Measurements from ENCODE around the gene ANO7.
A peak's percentile ranks its signal among the peaks of the same experiment; 100 is the strongest.

The ANO7 gene

DNA sequence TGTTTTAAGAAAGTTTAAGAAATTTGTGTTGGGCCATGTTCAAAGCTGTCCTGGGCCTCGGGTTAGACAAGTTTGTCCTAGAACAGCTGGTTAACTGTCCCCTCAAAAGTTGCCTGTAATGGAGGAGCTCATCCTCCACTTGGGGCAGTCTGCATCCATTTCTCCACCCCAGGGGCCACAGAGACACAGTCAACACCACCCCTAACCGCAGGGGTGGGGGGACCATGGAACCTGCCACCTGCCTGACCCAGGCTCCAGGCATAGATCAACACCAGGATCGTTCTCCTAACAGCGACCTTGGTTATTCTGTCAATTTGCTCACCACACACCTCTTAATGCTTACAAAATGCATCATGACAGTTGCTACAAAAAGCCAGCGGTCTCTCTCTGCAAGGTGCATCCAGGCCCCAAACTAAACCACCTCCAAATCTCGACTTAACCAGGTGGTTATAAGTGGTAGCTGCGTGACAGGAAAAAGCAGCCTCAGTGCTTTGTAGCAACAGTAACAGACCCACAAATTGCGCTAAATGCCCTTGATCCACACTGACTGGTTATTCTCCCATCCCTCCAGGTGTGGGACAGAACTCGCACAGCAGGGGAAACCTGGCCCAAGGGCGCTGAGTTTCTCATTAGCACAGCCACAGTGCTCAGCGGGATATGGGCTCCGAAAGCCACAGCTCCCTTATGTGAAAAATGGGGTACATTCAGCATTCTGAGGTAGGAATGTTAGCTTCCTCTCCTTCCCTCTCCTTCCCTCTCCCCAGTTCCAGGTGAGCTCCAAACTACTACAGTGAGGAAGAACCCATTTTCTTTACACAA is 79.0 kb downstream of the ANO7 start:
- Histone ChIP-seq H3K9ac (ENCODE audit: low read depth, low read length) (no peak overlapping the region), H3K9me3 (ENCODE audit: insufficient read depth, low read depth, low read length) (no peaks in the 10 kb centered on the region), H3K36me3 (ENCODE audit: insufficient read depth, low read depth, low read length) (peaks cover 65% of the 10 kb centered on the region), H3K27me3 (ENCODE audit: insufficient read depth, low read length) (no peaks in the 10 kb centered on the region), H3K27ac (ENCODE audit: low read length) (no peak overlapping the region), H3K4me3 (ENCODE audit: low read length) (no peak overlapping the region), H3K4me1 (ENCODE audit: insufficient read depth, low read length) (0 out of 2 replicates have a peak, but pooled peaks cover 4% of the 10 kb centered on the region)

DNA sequence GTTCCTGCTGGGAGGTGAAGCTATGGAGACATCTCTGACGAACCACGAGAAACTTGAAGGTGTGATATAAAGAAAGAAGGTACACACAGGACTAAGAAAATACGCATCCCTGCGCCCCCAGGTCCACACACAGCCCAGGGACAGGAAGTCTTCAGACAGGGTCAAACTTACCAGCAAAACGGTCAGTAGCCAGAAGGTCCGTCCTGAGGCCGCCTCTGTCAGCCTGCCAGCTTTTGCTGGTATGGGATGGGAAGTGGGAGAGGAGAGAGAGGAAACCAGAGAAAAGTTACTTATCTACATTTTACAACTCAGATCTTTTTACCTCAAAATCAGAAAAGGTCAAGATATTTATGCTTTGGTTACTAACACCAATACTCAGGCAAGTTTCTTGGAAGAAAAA is 79.8 kb downstream of the ANO7 start:
- Histone ChIP-seq H3K36me3 (ENCODE audit: insufficient read depth, low read depth, low read length) (peaks cover 56% of the 10 kb centered on the region), H3K4me3 (ENCODE audit: low read length) (no peak overlapping the region), H3K4me1 (ENCODE audit: insufficient read depth, low read length) (peaks cover 5% of the 10 kb centered on the region; the same call in 1 of the 2 replicates), H3K27ac (ENCODE audit: low read length) (no peak overlapping the region), H3K9me3 (ENCODE audit: insufficient read depth, low read depth, low read length) (no peaks in the 10 kb centered on the region), H3K27me3 (ENCODE audit: insufficient read depth, low read length) (no peaks in the 10 kb centered on the region), H3K9ac (ENCODE audit: low read depth, low read length) (no peak overlapping the region)

DNA sequence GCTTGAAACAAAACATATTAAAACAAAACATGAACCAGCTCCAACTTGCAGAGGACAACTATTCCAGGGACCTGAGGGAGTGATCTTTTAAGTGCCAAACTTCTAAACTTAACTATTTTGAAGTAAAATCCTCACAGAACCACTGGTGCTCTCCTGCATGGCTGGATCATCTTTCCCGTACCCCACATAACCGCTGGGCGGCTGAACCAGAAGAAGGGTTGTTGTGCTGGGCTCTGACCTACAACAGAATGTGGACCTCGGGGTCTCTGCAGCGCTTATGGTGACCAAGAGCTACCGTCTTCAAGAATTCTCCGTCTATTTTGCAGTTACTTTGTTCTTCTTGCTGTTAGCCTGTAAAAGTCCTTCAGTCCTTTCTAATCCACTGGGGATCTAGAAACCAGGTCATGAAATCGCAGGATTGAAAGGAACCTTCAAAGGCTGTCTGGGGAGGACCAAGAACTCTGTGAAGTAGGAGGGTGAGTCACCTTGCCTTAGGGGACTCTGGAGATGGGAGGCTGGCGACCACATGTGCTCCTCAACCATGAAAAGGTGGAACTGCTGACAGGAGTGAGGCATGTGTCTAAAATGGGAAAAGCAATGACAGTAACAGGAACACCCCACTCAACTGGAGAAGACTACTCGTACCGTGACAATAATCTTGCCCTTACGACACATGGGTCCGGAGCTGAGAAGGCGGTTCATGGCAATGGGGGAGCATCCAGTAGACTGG is 80.4 kb downstream of the ANO7 start:
- Histone ChIP-seq H3K27ac (ENCODE audit: low read length) (no peak overlapping the region), H3K4me1 (ENCODE audit: insufficient read depth, low read length) (peaks cover 6% of the 10 kb centered on the region; the same call in 1 of the 2 replicates), H3K9ac (ENCODE audit: low read depth, low read length) (no peak overlapping the region), H3K9me3 (ENCODE audit: insufficient read depth, low read depth, low read length) (no peaks in the 10 kb centered on the region), H3K36me3 (ENCODE audit: insufficient read depth, low read depth, low read length) (peaks cover 50% of the 10 kb centered on the region), H3K4me3 (ENCODE audit: low read length) (no peak overlapping the region), H3K27me3 (ENCODE audit: insufficient read depth, low read length) (no peaks in the 10 kb centered on the region)

DNA sequence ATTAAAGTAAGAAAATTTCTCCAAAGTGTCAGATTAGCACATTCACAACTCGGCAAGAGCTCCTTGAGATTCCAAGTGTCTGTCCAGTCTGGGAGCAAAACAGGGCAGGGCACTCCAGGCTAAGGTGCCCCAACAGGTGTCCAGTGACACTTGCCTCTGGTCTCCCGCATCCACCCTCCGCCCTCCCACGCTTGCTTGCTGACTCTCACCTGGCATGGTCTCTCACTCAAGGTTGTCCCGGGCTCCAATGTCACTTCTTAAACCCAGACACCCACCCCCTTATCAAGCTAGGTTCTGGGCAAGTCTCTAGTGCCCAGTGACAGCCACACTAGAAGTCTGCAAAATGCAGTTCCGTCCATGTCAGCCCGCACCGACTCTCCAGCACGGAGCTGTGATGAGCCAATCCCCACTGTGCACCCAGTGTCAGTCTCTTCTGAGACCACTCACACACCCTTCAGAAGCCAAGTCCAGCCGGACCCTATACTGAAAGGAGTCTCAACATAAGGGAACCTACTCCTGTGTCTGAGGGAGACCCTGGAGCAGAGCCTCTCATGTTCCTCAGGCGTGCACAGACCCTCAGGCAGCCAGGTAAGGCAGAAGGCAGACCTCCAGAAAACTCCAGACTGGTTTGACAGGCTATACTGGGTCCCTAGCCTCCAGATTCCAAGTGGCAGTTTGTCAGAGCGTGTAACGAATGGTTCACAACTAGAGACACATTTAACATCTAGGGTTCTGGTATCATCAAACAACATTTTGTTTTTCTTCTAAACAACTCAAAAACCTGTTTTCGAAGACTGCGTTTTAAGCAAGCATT is 81.4 kb downstream of the ANO7 start:
- Histone ChIP-seq H3K27me3 (ENCODE audit: insufficient read depth, low read length) (no peaks in the 10 kb centered on the region), H3K9me3 (ENCODE audit: insufficient read depth, low read depth, low read length) (no peaks in the 10 kb centered on the region), H3K36me3 (ENCODE audit: insufficient read depth, low read depth, low read length) (peaks cover 42% of the 10 kb centered on the region), H3K27ac (ENCODE audit: low read length) (no peak overlapping the region), H3K9ac (ENCODE audit: low read depth, low read length) (no peak overlapping the region), H3K4me1 (ENCODE audit: insufficient read depth, low read length) (peaks cover 6% of the 10 kb centered on the region; the same call in 1 of the 2 replicates), H3K4me3 (ENCODE audit: low read length) (no peak overlapping the region)

DNA sequence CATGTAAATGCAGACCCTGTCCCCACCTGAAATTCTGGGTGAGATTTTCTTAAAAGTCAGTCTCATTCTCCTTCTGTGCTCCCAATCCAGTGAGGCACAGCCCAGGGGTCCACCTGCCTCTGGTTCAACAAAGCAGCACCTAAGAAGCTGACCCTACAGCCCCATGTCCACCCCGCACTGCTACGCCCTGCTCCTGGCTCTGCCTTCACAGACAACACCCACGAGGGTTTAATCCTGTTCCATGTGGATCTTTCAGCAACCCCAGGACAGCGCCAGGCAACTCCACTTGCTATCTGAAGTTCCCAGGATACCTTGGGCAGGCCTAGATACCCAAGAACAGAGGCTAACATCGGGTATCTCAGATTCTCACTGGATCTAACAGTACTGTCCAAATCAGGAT is 82.1 kb downstream of the ANO7 start:
- no peak overlapping the region for H3K9ac ChIP-seq (ENCODE audit: low read depth, low read length)
- H3K9me3 ChIP-seq (ENCODE audit: insufficient read depth, low read depth, low read length) = no peaks in the 10 kb centered on the region
- no peak overlapping the region for H3K4me3 ChIP-seq (ENCODE audit: low read length)
- H3K4me1 ChIP-seq (ENCODE audit: insufficient read depth, low read length) = peaks cover 6% of the 10 kb centered on the region; the same call in 1 of the 2 replicates
- H3K36me3 ChIP-seq (ENCODE audit: insufficient read depth, low read depth, low read length) = peaks cover 36% of the 10 kb centered on the region
- H3K27me3 ChIP-seq (ENCODE audit: insufficient read depth, low read length) = no peaks in the 10 kb centered on the region
- H3K27ac ChIP-seq (ENCODE audit: low read length) = no peak overlapping the region

DNA sequence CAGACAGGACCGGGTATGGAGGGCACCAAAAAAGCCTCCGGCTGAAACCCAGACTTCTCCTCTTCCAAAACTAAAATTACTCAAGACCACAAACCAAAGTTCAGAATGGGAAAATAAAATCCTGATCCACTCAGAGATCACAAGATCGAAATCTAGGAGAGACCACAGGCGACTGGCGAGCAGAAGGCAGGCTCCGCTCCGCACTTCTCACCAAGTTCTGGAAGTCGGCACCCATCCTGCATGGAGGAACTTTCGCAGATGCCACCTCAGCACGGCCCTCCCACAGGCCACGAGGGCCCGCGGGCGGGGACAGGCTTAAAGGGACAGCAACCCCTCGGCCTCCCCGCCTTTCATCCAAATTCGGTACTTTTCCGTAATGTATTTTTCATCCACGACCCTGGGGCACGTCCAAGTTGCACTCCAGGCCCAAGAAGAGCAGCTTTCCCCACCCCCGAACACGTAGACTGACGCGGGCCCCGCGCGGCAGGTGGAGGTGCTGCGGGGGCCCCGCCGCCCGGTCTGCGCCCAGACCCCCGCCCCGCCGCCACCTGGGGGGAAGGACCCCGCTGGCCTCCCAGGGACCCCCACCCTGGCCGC is 83.3 kb downstream of the ANO7 start:
- Histone ChIP-seq H3K27ac (ENCODE audit: low read length) (no peak overlapping the region), H3K27me3 (ENCODE audit: insufficient read depth, low read length) (no peaks in the 10 kb centered on the region), H3K4me3 (ENCODE audit: low read length) (peak overlapping the region; percentile 67), H3K36me3 (ENCODE audit: insufficient read depth, low read depth, low read length) (peaks cover 24% of the 10 kb centered on the region), H3K9ac (ENCODE audit: low read depth, low read length) (peak overlapping the region; percentile 67; the same call in 1 of the 2 replicates), H3K4me1 (ENCODE audit: insufficient read depth, low read length) (peaks cover 6% of the 10 kb centered on the region; the same call in 1 of the 2 replicates), H3K9me3 (ENCODE audit: insufficient read depth, low read depth, low read length) (no peaks in the 10 kb centered on the region)

DNA sequence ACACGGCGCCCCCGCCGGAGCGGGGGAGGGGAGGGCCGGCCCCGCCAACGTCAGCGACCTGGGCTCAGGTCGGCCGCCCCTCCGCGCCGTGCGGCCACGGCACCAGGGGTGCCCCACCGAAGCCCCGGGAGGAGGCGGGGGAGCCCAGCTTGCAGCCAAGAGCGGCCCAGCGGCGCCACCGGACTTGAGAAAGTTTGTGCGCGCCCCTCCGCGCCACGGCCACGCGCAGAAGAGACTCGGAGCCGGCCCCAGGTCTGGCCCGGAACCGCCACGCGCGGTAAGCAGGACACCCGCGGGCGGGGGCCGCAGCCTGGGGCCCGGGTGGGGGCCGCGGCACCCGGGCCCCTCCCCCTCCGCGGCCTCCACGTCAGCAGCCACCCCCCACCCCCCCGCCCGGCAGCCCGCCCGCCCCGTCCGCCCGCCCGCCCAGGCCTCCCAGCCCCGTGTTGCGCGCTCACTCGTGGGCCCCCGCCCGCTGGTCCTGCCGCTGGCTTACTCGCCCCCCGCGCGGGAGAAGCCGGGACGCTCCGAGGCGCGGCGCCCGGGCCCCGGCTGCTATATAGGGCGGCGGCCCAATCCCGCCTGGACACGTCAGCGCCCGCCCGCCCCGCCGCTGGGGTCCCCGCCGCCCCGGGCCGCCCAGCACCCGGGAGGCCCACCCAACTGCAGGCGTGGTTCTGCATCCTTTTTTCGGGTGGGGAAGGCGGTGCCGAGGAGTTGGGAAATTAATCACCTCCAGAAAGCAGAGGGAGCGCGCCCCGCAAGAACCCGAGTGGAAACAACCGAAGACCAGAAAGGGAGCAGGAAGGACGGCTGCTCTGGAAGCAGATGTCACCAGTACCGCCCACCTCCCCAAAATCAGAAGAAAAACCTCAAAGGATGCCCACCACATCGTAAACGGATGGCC is 84.1 kb downstream of the ANO7 start:
- peaks cover 6% of the 10 kb centered on the region; the same call in 1 of the 2 replicates for H3K4me1 ChIP-seq (ENCODE audit: insufficient read depth, low read length)
- peaks cover 16% of the 10 kb centered on the region; the same call in 1 of the 2 replicates for H3K36me3 ChIP-seq (ENCODE audit: insufficient read depth, low read depth, low read length)
- H3K4me3 ChIP-seq (ENCODE audit: low read length) = peak overlapping the region; percentile 68
- H3K9ac ChIP-seq (ENCODE audit: low read depth, low read length) = peak overlapping the region; percentile 67; the same call in 1 of the 2 replicates
- H3K9me3 ChIP-seq (ENCODE audit: insufficient read depth, low read depth, low read length) = no peaks in the 10 kb centered on the region
- H3K27ac ChIP-seq (ENCODE audit: low read length) = no peak overlapping the region
- no peaks in the 10 kb centered on the region for H3K27me3 ChIP-seq (ENCODE audit: insufficient read depth, low read length)

DNA sequence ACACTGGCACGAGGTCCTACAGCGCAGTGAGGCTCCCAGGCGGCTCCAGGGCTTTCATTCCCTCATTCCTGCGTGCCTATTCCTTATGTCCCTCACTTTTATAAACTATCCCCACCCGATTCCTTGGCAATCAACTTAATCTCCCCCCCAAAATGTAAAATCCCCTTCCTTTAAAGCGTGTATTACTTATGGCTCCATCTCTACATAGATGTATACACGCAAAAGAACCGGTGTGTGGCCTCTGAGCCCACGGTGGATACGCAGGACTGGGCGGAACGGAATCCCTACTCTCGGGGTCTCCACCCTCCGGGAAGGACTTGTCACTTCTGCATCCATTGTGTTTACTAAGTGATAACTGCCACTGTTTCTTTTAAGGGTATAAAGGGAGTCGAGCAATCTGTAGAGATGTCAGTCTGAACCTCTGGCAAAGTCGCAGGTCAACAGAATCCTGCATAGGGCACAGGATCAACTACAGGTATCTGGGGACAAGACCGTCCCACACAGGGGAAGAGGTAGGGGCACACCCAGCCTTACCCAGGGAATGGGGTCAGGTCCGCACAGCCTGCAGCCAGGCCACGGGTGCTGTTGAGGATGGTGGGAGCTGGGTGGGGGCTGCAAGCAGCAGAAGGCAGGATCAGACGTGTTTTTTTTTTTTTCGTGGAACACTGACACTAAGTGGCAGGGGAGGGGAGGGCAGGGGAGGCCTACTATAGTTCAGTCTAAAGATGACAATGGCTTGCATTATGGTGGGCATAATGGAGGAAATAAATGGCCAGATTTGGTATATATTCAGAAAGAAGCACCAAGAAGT is 84.9 kb downstream of the ANO7 start:
- no peak overlapping the region for H3K27ac ChIP-seq (ENCODE audit: low read length)
- no peaks in the 10 kb centered on the region for H3K27me3 ChIP-seq (ENCODE audit: insufficient read depth, low read length)
- peaks cover 9% of the 10 kb centered on the region; the same call in 1 of the 2 replicates for H3K36me3 ChIP-seq (ENCODE audit: insufficient read depth, low read depth, low read length)
- H3K4me1 ChIP-seq (ENCODE audit: insufficient read depth, low read length) = peaks cover 6% of the 10 kb centered on the region; the same call in 1 of the 2 replicates
- H3K4me3 ChIP-seq (ENCODE audit: low read length) = peak overlapping the region; percentile 68
- H3K9ac ChIP-seq (ENCODE audit: low read depth, low read length) = peak overlapping the region; percentile 20; the same call in 1 of the 2 replicates
- H3K9me3 ChIP-seq (ENCODE audit: insufficient read depth, low read depth, low read length) = no peaks in the 10 kb centered on the region

DNA sequence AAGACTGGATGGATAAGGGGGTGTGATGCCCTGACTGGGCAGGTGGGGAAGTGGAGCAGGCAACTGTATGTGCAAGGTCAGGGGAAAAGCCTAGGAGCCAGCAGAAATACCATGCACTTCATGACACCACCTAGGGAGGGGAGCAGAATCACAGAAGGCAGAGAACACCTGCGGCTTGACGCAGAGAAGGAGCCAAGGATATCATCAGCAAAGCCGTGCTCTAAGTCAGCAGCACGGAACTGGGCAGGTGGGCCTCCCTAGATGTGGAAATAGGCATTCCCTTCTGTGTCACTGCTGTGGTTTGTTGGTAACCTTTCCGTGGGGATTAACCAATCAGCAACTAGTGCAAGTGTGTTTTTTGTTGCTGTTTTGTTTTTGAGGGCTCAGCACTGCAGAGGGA is 85.7 kb downstream of the ANO7 start:
- Histone ChIP-seq H3K4me1 (ENCODE audit: insufficient read depth, low read length) (peaks cover 6% of the 10 kb centered on the region; the same call in 1 of the 2 replicates), H3K4me3 (ENCODE audit: low read length) (no peak overlapping the region), H3K27ac (ENCODE audit: low read length) (no peak overlapping the region), H3K9me3 (ENCODE audit: insufficient read depth, low read depth, low read length) (no peaks in the 10 kb centered on the region), H3K36me3 (ENCODE audit: insufficient read depth, low read depth, low read length) (peaks cover 2% of the 10 kb centered on the region; the same call in 1 of the 2 replicates), H3K9ac (ENCODE audit: low read depth, low read length) (no peak overlapping the region), H3K27me3 (ENCODE audit: insufficient read depth, low read length) (no peaks in the 10 kb centered on the region)

Data from iPS-20b (cell line).